ENCODE data around the gene ZFP91. TPM values are rescaled to one million over a fixed set of nuclear protein-coding genes. Genes with fewer than 3 reads are reported as not detected.

The ZFP91 gene
- total and polyA plus RNA-seq, 9 of the 15 experiments (the other 6 are each of a cell fraction or from before 2014, with no cell fraction given) = 17.6 to 58.3 (median 34.0) TPM

GRCh38 chr11:58641803-58642581, 63.1 kb downstream of the ZFP91 start:
- no peaks in the 10 kb centered on the region for H3K36me3 ChIP-seq (ENCODE audit: control insufficient read depth, insufficient read depth, low read length)
- no TSS peak for BruUV-seq (replicated peaks)
- FAIRE-seq (no peak), ATAC-seq (no peak), DNase-seq (ENCODE audit: extremely low read depth in 1 of 4, low spot score in 3 of 4) (peak in 1 of 4 experiments; percentile 20)
- POLR2A ChIA-PET = no interaction called here
- no peaks in the 10 kb centered on the region for H3K9me1 ChIP-seq (ENCODE audit: control insufficient read depth, insufficient read depth, low read length)
- H3K4me2 ChIP-seq (ENCODE audit: insufficient read depth, low read length) = no peak overlapping the region; the same call in 1 of the 2 replicates
- WGBS (ENCODE audit: insufficient coverage, low coverage, missing lambda C conversion rate) = 5% methylated on average over 7 of the region's 7 CpGs
- no peaks in the 10 kb centered on the region for H4K20me1 ChIP-seq (replicated peaks; ENCODE audit: control insufficient read depth, insufficient read depth, low read length)
- no peak overlapping the region for H3K4me3 ChIP-seq
- intact Hi-C loops (cut with micrococcal nuclease) = no loop called here
- H3K9me3 ChIP-seq (replicated peaks; ENCODE audit: control insufficient read depth, insufficient read depth, low read depth, low read length) = peaks cover 3% of the 10 kb centered on the region; the same call in 1 of the 2 replicates
- no peaks in the 10 kb centered on the region for H3K79me2 ChIP-seq (ENCODE audit: control insufficient read depth, insufficient read depth, low read length)
- peak overlapping the region; percentile 34; the same call in 1 of the 2 replicates for H2AFZ ChIP-seq (ENCODE audit: low read depth, low read length)
- CTCF ChIA-PET (ENCODE audit: low intra/inter-chr PET ratio) = no interaction called here
- H3K27ac ChIP-seq (ENCODE audit: extremely low read depth, low read depth, low read length) = no peak overlapping the region
- in situ Hi-C loops (cut with MboI) = loop anchor here (5.0 to 25.0 kb wide), 2 partner anchors 255 to 495 kb away; partner anchors contain the start of gene FAM111A
- peaks cover 0 to 9% of the 10 kb centered on the region in 2 experiments; a peak in 3 of 5 replicates for H3K4me1 ChIP-seq (replicated peaks in 1 of 2; ENCODE audit: control insufficient read depth in 2 of 2, insufficient read depth in 2 of 2, low read length in 2 of 2)
- H3K27me3 ChIP-seq (ENCODE audit: control insufficient read depth in 2 of 2, insufficient read depth in 2 of 2, low read length in 2 of 2) = no peaks in the 10 kb centered on the region
- no peak overlapping the region for H3K9ac ChIP-seq (ENCODE audit: insufficient read depth in 1 of 2, low read depth in 2 of 2, low read length in 2 of 2)
- TF ChIP-seq FOXA3 (CRISPR knock-in tag; conservative IDR thresholded peaks at IDR 0.05 in 1 of 2, IDR thresholded peaks at IDR 0.05 in 1 of 2) (no peak), CBX3 (IDR thresholded peaks at IDR 0.05; ENCODE audit: borderline replicate concordance in 1 of 2, low read length in 2 of 2) (no peak), ZNF175 (CRISPR knock-in tag; IDR thresholded peaks at IDR 0.05; ENCODE audit: low read depth) (no peak), TRIM28 (IDR thresholded peaks at IDR 0.05) (no peak), TSHZ1 (CRISPR knock-in tag; IDR thresholded peaks at IDR 0.05) (no peak), ARID1B (IDR thresholded peaks at IDR 0.05) (no peak), ZNF444 (CRISPR knock-in tag; IDR thresholded peaks at IDR 0.05) (no peak), ARID3B (CRISPR knock-in tag; IDR thresholded peaks at IDR 0.05; ENCODE audit: borderline replicate concordance) (no peak), COPS2 (conservative IDR thresholded peaks at IDR 0.05) (no peak), TGIF2 (CRISPR knock-in tag; IDR thresholded peaks at IDR 0.05) (no peak), MCM2 (IDR thresholded peaks at IDR 0.05; ENCODE audit: low read depth) (no peak)
- TF ChIP-seq, protein P1, sequence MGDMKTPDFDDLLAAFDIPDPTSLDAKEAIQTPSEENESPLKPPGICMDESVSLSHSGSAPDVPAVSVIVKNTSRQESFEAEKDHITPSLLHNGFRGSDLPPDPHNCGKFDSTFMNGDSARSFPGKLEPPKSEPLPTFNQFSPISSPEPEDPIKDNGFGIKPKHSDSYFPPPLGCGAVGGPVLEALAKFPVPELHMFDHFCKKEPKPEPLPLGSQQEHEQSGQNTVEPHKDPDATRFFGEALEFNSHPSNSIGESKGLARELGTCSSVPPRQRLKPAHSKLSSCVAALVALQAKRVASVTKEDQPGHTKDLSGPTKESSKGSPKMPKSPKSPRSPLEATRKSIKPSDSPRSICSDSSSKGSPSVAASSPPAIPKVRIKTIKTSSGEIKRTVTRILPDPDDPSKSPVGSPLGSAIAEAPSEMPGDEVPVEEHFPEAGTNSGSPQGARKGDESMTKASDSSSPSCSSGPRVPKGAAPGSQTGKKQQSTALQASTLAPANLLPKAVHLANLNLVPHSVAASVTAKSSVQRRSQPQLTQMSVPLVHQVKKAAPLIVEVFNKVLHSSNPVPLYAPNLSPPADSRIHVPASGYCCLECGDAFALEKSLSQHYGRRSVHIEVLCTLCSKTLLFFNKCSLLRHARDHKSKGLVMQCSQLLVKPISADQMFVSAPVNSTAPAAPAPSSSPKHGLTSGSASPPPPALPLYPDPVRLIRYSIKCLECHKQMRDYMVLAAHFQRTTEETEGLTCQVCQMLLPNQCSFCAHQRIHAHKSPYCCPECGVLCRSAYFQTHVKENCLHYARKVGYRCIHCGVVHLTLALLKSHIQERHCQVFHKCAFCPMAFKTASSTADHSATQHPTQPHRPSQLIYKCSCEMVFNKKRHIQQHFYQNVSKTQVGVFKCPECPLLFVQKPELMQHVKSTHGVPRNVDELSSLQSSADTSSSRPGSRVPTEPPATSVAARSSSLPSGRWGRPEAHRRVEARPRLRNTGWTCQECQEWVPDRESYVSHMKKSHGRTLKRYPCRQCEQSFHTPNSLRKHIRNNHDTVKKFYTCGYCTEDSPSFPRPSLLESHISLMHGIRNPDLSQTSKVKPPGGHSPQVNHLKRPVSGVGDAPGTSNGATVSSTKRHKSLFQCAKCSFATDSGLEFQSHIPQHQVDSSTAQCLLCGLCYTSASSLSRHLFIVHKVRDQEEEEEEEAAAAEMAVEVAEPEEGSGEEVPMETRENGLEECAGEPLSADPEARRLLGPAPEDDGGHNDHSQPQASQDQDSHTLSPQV (IDR thresholded peaks at IDR 0.05) = no peak

Measured in K562 (cell line).